ENCODE measurements around the gene TTLL3. TPM values are rescaled to one million over a fixed set of nuclear protein-coding genes. Genes with fewer than 3 reads are reported as not detected.

TTLL3 gene
- total RNA-seq, 1 donor from 2014 or later, result 11.1 TPM

DNA sequence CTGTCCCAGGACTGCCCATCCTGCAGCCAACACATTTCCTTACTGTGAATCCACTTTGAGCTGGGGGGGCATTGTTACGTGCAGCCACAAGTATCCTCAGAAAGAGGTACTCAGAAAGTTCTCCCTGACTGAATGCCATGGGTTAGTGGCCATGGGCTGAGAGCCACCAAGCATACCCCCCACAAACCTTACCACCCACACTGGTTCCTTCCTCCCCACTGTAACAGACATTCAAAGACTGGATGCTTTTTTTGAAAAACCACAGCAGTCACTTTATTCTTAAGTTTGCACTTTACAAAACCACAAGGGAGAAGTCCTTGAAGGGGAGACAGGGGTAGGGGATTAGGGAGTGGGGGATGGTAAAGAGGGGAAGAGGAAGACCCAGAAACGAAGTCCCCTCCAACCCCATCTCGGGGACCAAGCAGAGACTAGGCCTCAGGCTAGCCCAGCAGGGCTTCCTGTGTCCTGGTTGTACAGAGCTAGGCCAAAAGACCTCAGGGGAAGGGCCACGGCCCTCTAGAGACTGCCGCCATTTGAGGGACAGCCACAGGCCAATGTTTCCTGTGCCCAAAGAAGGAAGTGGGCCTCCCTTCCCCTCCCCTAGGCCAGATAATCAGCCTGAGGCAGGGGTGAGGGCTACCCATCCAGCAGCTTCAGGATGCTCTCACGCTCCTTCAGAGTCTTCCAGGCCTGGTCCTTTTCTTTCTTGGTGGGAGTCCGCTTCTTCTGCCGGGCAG, 30.2 kb upstream of the TTLL3 start:
- intact Hi-C loops (cut with DNase I), result no loop called here
- peak; percentile 51 for DNase-seq
- peak; percentile 62 for ATAC-seq (ENCODE audit: poor library complexity)

DNA sequence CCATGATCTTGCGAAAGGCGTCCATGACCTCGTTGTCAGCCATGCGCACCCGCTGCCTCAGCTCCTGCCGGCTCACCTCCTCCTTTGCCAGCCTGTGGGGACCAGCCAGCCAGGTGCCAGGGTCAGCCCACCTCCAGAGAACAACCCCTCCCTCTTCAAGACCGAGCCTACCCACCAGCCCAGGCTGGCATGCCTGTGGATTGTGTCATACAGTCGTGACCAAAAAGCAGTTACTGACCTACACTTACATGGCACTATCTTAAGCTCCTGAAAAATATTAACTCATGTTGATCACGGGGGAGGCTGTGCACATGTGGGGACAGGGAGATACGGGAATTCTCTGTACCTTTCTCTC, 29.6 kb upstream of the TTLL3 start:
- intact Hi-C loops (cut with DNase I), result no loop called here
- DNase-seq (peak; percentile 41), ATAC-seq (ENCODE audit: poor library complexity) (no peak)

DNA sequence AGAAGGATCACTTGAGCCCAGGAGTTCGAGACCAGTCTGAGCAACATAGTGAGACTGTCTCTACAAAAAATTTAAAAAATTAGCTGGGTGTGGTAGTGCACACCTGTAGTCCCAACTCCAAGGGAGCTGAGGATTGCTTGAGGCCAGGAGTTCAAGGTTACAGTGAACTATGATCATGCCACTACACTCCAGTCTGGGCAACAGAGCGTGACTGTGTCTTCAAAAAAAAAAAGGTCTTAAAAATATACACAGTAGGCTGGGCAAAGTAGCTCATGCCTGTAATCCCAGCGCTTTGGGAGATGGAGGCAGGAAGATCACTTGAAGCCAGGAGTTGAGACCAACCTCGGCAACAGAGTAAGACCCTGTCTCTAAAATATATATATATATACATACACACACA, 29.2 kb upstream of the TTLL3 start:
- ATAC-seq (ENCODE audit: poor library complexity) (no peak), DNase-seq (peak; percentile 13)
- intact Hi-C loops (cut with DNase I), result no loop called here

- no peak for ATAC-seq (ENCODE audit: poor library complexity)
- intact Hi-C loops (cut with DNase I), result no loop called here
- peak; percentile 12 for DNase-seq
Measured at GRCh38 chr3:9781551-9781950, 28.5 kb upstream of the TTLL3 start.

DNA sequence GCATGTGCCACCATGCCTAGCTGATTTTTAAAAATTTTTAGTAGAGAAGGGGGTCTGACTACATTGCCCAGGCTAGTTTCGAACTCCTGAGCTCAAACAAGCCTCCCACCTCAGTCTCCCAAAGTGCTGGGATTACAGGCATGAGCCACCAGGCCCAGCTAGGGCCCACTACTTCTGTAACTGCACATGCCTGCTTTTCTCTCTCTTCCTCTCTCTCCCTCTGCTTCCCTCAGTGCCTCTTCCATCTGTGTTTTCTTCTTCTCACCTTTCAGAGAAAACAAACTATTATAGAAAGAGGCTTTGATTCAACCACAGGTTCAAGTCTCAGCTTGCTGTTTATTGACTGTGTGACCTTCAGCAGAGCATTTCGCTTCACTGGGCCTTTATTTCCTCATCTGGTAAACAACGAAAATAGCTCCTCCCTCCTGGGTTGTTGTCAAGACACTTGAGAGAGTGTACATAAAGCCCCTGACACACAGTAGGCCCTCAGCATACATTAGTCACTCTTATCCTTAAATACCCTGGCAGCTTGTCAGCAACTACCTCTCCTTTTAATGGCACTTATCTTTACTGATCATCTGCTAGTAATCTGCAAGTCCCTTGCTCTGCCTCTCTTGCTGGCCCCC, 28.0 kb upstream of the TTLL3 start:
- intact Hi-C loops (cut with DNase I), result no loop called here
- DNase-seq, result peak; percentile 1
- ATAC-seq (ENCODE audit: poor library complexity), result no peak

GRCh38 chr3:9782770-9783169, 27.3 kb upstream of the TTLL3 start:
- intact Hi-C loops (cut with DNase I), result no loop called here
- ATAC-seq (ENCODE audit: poor library complexity) (no peak), DNase-seq (no peak)

- ATAC-seq (ENCODE audit: poor library complexity) (no peak), DNase-seq (no peak)
Measured at GRCh38 chr3:9783954-9784353, 26.1 kb upstream of the TTLL3 start.

DNA sequence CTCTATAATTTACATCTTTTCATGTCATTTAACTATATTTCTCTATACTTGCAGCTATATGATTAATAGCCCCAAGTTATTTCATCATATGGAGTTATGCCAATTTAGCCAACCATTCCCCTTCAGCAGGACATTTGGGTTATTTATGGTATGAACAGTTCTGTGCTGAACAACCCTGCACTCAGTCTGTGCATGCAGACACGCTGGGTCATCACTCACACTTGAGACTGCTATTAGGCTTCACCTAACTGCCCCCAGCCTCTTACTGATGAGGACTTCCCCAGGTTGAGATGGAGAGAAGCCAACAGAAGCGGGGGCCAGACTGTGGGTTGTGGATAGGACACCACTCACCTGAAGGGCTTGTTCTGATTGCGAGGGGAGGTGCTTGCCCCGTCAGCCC, 25.1 kb upstream of the TTLL3 start:
- no peak for ATAC-seq (ENCODE audit: poor library complexity)
- no peak for DNase-seq
- intact Hi-C loops (cut with DNase I), result no loop called here

More at GRCh38 chr3:9783954-9784353, 26.1 kb upstream of the TTLL3 start:
- intact Hi-C loops (cut with DNase I), result no loop called here

- DNase-seq, result no peak
- ATAC-seq (ENCODE audit: poor library complexity), result peak; percentile 45
- intact Hi-C loops (cut with DNase I), result no loop called here
Measured at GRCh38 chr3:9785602-9786001, 24.5 kb upstream of the TTLL3 start.

GRCh38 chr3:9786209-9786739, 23.8 kb upstream of the TTLL3 start:
- intact Hi-C loops (cut with DNase I), result no loop called here
- ATAC-seq (ENCODE audit: poor library complexity) (no peak), DNase-seq (no peak)

GRCh38 chr3:9786825-9787669, 23.0 kb upstream of the TTLL3 start:
- intact Hi-C loops (cut with DNase I), result no loop called here
- DNase-seq (peak; percentile 38), ATAC-seq (ENCODE audit: poor library complexity) (no peak)

DNA sequence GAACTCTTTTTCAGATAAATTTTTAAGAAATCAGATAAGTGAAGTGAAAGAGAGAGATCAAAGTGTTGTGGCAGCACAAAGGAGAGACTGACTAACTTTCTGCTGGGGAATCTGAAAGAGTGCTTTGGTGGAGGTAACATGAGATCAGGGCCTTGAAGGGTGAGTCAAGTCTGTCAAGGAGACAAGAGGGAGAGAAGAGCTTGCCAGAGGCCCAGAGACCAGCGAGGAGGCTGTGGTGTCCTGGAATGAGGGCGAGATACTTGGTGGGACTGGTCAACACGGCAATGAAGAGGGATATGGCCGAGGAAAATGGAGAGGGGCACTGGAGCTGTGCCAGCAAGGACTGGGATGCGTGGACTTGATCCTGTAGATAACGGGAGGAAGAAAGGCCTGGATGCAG, 22.3 kb upstream of the TTLL3 start:
- intact Hi-C loops (cut with DNase I), result no loop called here
- ATAC-seq (ENCODE audit: poor library complexity), result no peak

DNA sequence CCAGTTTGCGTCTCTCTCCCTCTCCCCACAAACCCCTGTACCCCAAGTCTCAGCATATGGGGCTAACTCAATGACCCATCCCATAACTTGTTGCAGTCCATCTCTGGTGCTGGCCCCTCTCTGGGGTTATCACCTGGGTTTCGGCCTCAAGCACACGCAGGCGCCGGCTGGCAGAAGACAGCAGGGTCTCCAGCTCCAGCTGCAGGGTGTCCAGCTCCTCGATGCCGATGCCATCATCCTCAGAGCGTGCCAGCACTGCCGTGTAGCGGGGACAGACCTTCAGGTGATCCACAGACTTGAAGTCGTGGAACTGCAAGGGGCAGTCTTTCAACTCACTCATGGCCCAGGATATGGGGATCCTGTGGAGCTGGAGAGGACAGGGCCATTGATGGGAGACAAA, 18.9 kb upstream of the TTLL3 start:
- ATAC-seq (ENCODE audit: poor library complexity) (no peak), DNase-seq (peak; percentile 37)
- intact Hi-C loops (cut with DNase I), result no loop called here

More for the DNA sequence above, 22.3 kb upstream of the TTLL3 start:
- peak; percentile 33 for DNase-seq

GRCh38 chr3:9791790-9792404, 18.2 kb upstream of the TTLL3 start:
- intact Hi-C loops (cut with DNase I), result no loop called here
- ATAC-seq (ENCODE audit: poor library complexity), result no peak
- DNase-seq, result peak; percentile 5

DNA sequence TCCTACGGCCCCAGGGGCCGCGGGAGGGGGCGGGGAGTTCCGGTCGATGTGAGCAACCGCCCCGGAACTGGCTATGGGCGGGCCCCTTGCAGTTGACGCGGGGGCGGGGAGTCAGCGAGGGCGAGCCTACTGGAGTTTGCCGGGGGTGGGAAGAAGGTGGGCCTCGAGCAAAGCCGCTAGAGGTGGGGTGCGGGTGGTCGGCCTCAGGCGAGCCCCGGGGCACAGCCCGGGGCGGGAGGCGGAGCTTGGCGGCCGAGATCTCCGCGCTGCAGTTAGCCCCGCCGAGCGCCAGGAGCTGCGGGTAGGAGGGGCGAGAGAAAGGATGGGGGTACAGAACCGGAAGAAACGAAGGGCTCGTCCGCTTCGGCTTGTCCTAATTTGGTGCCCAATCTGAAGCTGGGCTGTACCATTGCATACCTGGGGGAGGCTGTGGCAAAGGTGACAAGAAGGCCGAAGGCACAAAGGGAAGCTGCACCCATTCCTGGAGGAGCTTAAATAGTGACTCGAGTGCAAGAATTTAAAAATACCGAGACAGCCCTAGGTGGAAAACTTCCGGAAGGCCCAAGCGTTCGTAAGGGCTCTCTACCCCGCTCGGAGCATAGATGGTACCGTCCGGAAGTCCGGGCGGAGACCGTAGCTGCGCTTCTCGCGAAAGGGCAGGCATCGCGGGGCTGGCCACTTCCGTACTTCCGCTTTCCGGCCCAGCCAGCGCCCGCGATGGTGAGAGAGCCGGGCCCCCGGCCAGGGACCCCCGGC, 17.5 kb upstream of the TTLL3 start, which contains the start of the genes ARPC4 and TADA3:
TSS of gene ARPC4 (plus strand) at position 678 of the 756 bp plus-strand sequence. CDS start at position 718, 40 bp downstream.
TSS of gene TADA3 (minus strand) at position 69 of the 756 bp plus-strand sequence. CDS start 1,007 bp downstream, outside the sequence.
- intact Hi-C loops (cut with DNase I), result no loop called here
- DNase-seq, result peak; percentile 96
- ATAC-seq (ENCODE audit: poor library complexity), result peak; percentile 96

DNA sequence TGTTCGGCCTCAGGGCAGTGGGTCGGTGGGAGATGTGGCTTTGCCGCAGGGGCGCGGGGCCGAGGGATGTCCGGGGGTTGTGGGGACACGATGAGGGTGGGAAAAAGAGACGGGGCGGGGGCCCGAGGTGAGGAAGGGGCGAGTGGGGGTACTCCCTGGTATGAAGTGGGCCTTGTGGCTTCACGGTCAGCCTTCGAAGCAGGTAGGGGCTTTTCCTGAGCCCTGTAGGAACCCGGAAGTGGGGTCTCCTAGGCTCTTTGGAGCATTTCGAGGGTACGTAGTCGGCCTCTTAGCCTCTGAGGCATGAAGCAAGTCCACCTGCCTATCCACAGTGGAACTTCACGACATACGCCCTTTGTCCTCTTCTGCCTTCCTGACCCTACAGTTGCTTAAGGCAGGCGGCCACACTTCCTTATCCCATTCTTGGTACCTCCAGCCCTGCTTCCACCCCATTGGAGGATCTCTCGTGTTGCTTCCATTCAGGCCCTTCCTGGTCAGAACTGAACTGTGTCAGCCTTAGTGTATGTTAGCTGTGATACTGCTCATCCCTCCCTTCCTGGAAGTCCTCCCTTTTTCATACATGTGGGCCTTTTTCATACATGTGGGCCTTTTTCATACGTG, 16.8 kb upstream of the TTLL3 start:
- DNase-seq, result peak; percentile 44
- intact Hi-C loops (cut with DNase I), result no loop called here
- ATAC-seq (ENCODE audit: poor library complexity), result peak; percentile 9

- intact Hi-C loops (cut with DNase I), result no loop called here
- ATAC-seq (ENCODE audit: poor library complexity) (no peak), DNase-seq (no peak)
Measured at GRCh38 chr3:9794400-9794799, 15.7 kb upstream of the TTLL3 start.

- DNase-seq (no peak), ATAC-seq (ENCODE audit: poor library complexity) (no peak)
- intact Hi-C loops (cut with DNase I), result no loop called here
Measured at GRCh38 chr3:9795207-9795606, 14.9 kb upstream of the TTLL3 start.
